Measurements from ENCODE around the gene CFAP70. TPM values are rescaled to one million over a fixed set of nuclear protein-coding genes. Genes with fewer than 3 reads are reported as not detected.

CFAP70 gene
- total and polyA plus RNA-seq, 2 donors, result 1.7 to 14.3 TPM

GRCh38 chr10:73234695-73235094 lies 124.0 kb downstream of the CFAP70 start:
- no peaks in the 10 kb centered on the region for H3K27me3 ChIP-seq (ENCODE audit: control insufficient read depth in 2 of 2, insufficient read depth in 1 of 2, low read length in 1 of 2)
- 98% methylated on average over 7 of the region's 7 CpGs for WGBS
- H3K9me3 ChIP-seq (ENCODE audit: control insufficient read depth in 2 of 2, insufficient read depth in 1 of 2, low read length in 1 of 2), result no peaks in the 10 kb centered on the region
- peaks cover 33 to 68% of the 10 kb centered on the region in 2 donors for H3K36me3 ChIP-seq (ENCODE audit: control insufficient read depth in 2 of 2, insufficient read depth in 2 of 2, low read length in 1 of 2)
- no peaks in the 10 kb centered on the region for H3K4me1 ChIP-seq (ENCODE audit: control insufficient read depth in 2 of 2, insufficient read depth in 2 of 2, low read length in 2 of 2)
- H3K4me3 ChIP-seq (ENCODE audit: low read length in 2 of 2), result no peak overlapping the region
- H3K27ac ChIP-seq (ENCODE audit: low read depth in 1 of 2, low read length in 1 of 2), result no peak overlapping the region
- no peak for DNase-seq (ENCODE audit: low read depth in 6 of 9, low spot score in 9 of 9)

GRCh38 chr10:73233883-73234282 lies 124.8 kb downstream of the CFAP70 start:
- no peaks in the 10 kb centered on the region for H3K9me3 ChIP-seq (ENCODE audit: control insufficient read depth in 2 of 2, insufficient read depth in 1 of 2, low read length in 1 of 2)
- H3K4me3 ChIP-seq (ENCODE audit: low read length in 2 of 2), result no peak overlapping the region
- peaks cover 29 to 62% of the 10 kb centered on the region in 2 donors for H3K36me3 ChIP-seq (ENCODE audit: control insufficient read depth in 2 of 2, insufficient read depth in 2 of 2, low read length in 1 of 2)
- no peak overlapping the region for H3K27ac ChIP-seq (ENCODE audit: low read depth in 1 of 2, low read length in 1 of 2)
- WGBS, result 98% methylated on average over 2 of the region's 2 CpGs
- no peaks in the 10 kb centered on the region for H3K27me3 ChIP-seq (ENCODE audit: control insufficient read depth in 2 of 2, insufficient read depth in 1 of 2, low read length in 1 of 2)
- no peak for DNase-seq (ENCODE audit: low read depth in 6 of 9, low spot score in 9 of 9)
- H3K4me1 ChIP-seq (ENCODE audit: control insufficient read depth in 2 of 2, insufficient read depth in 2 of 2, low read length in 2 of 2), result no peaks in the 10 kb centered on the region

GRCh38 chr10:73232887-73233286 lies 125.8 kb downstream of the CFAP70 start:
- H3K27ac ChIP-seq (ENCODE audit: low read depth in 1 of 2, low read length in 1 of 2), result no peak overlapping the region
- H3K36me3 ChIP-seq (ENCODE audit: control insufficient read depth in 2 of 2, insufficient read depth in 2 of 2, low read length in 1 of 2), result peaks cover 26 to 53% of the 10 kb centered on the region in 2 donors
- H3K4me1 ChIP-seq (ENCODE audit: control insufficient read depth in 2 of 2, insufficient read depth in 2 of 2, low read length in 2 of 2), result no peaks in the 10 kb centered on the region
- no peak overlapping the region for H3K4me3 ChIP-seq (ENCODE audit: low read length in 2 of 2)
- no peaks in the 10 kb centered on the region for H3K9me3 ChIP-seq (ENCODE audit: control insufficient read depth in 2 of 2, insufficient read depth in 1 of 2, low read length in 1 of 2)
- no peak for DNase-seq (ENCODE audit: low read depth in 6 of 9, low spot score in 9 of 9)
- 96% methylated on average over 8 of the region's 8 CpGs for WGBS
- no peaks in the 10 kb centered on the region for H3K27me3 ChIP-seq (ENCODE audit: control insufficient read depth in 2 of 2, insufficient read depth in 1 of 2, low read length in 1 of 2)

GRCh38 chr10:73229567-73229966 lies 129.1 kb downstream of the CFAP70 start:
- Histone ChIP-seq H3K27me3 (ENCODE audit: control insufficient read depth in 2 of 2, insufficient read depth in 1 of 2, low read length in 1 of 2) (no peaks in the 10 kb centered on the region), H3K27ac (ENCODE audit: low read depth in 1 of 2, low read length in 1 of 2) (no peak overlapping the region), H3K9me3 (ENCODE audit: control insufficient read depth in 2 of 2, insufficient read depth in 1 of 2, low read length in 1 of 2) (no peaks in the 10 kb centered on the region), H3K36me3 (ENCODE audit: control insufficient read depth in 2 of 2, insufficient read depth in 2 of 2, low read length in 1 of 2) (peaks cover 10 to 28% of the 10 kb centered on the region in 2 donors), H3K4me3 (ENCODE audit: low read length in 2 of 2) (no peak overlapping the region), H3K4me1 (ENCODE audit: control insufficient read depth in 2 of 2, insufficient read depth in 2 of 2, low read length in 2 of 2) (no peaks in the 10 kb centered on the region)
- no peak for DNase-seq (ENCODE audit: low read depth in 6 of 9, low spot score in 9 of 9)
- WGBS, result 64% methylated on average over 6 of the region's 6 CpGs

GRCh38 chr10:73228247-73228646 lies 130.4 kb downstream of the CFAP70 start:
- no peak overlapping the region for H3K4me3 ChIP-seq (ENCODE audit: low read length in 2 of 2)
- no peak for DNase-seq (ENCODE audit: low read depth in 6 of 9, low spot score in 9 of 9)
- 97% methylated on average over 3 of the region's 3 CpGs for WGBS
- H3K4me1 ChIP-seq (ENCODE audit: control insufficient read depth in 2 of 2, insufficient read depth in 2 of 2, low read length in 2 of 2), result no peaks in the 10 kb centered on the region
- no peaks in the 10 kb centered on the region for H3K9me3 ChIP-seq (ENCODE audit: control insufficient read depth in 2 of 2, insufficient read depth in 1 of 2, low read length in 1 of 2)
- no peaks in the 10 kb centered on the region for H3K27me3 ChIP-seq (ENCODE audit: control insufficient read depth in 2 of 2, insufficient read depth in 1 of 2, low read length in 1 of 2)
- H3K36me3 ChIP-seq (ENCODE audit: control insufficient read depth in 2 of 2, insufficient read depth in 2 of 2, low read length in 1 of 2), result peaks cover 4 to 26% of the 10 kb centered on the region in 2 donors
- H3K27ac ChIP-seq (ENCODE audit: low read depth in 1 of 2, low read length in 1 of 2), result no peak overlapping the region

GRCh38 chr10:73226663-73227062 lies 132.0 kb downstream of the CFAP70 start:
- DNase-seq (ENCODE audit: low read depth in 6 of 9, low spot score in 9 of 9), result no peak
- Histone ChIP-seq H3K4me3 (ENCODE audit: low read length in 2 of 2) (no peak overlapping the region), H3K9me3 (ENCODE audit: control insufficient read depth in 2 of 2, insufficient read depth in 1 of 2, low read length in 1 of 2) (no peaks in the 10 kb centered on the region), H3K4me1 (ENCODE audit: control insufficient read depth in 2 of 2, insufficient read depth in 2 of 2, low read length in 2 of 2) (no peaks in the 10 kb centered on the region), H3K27me3 (ENCODE audit: control insufficient read depth in 2 of 2, insufficient read depth in 1 of 2, low read length in 1 of 2) (no peaks in the 10 kb centered on the region), H3K27ac (ENCODE audit: low read depth in 1 of 2, low read length in 1 of 2) (no peak overlapping the region), H3K36me3 (ENCODE audit: control insufficient read depth in 2 of 2, insufficient read depth in 2 of 2, low read length in 1 of 2) (peaks cover 0 to 13% of the 10 kb centered on the region in 2 donors)

- Histone ChIP-seq H3K9me3 (ENCODE audit: control insufficient read depth in 2 of 2, insufficient read depth in 1 of 2, low read length in 1 of 2) (no peaks in the 10 kb centered on the region), H3K36me3 (ENCODE audit: control insufficient read depth in 2 of 2, insufficient read depth in 2 of 2, low read length in 1 of 2) (peaks cover 0 to 7% of the 10 kb centered on the region in 2 donors), H3K4me3 (ENCODE audit: low read length in 2 of 2) (no peak overlapping the region), H3K27ac (ENCODE audit: low read depth in 1 of 2, low read length in 1 of 2) (no peak overlapping the region), H3K4me1 (ENCODE audit: control insufficient read depth in 2 of 2, insufficient read depth in 2 of 2, low read length in 2 of 2) (no peaks in the 10 kb centered on the region), H3K27me3 (ENCODE audit: control insufficient read depth in 2 of 2, insufficient read depth in 1 of 2, low read length in 1 of 2) (no peaks in the 10 kb centered on the region)
- DNase-seq (ENCODE audit: low read depth in 6 of 9, low spot score in 9 of 9), result no peak
These were observed 133.1 kb downstream of the CFAP70 start for GRCh38 chr10:73225518-73225917.

GRCh38 chr10:73220989-73221388 lies 137.7 kb downstream of the CFAP70 start:
- 97% methylated on average over 1 of the region's 1 CpG for WGBS
- Histone ChIP-seq H3K4me3 (ENCODE audit: low read length in 2 of 2) (no peak overlapping the region), H3K36me3 (ENCODE audit: control insufficient read depth in 2 of 2, insufficient read depth in 2 of 2, low read length in 1 of 2) (peaks cover 5 to 19% of the 10 kb centered on the region in 2 donors), H3K4me1 (ENCODE audit: control insufficient read depth in 2 of 2, insufficient read depth in 2 of 2, low read length in 2 of 2) (no peaks in the 10 kb centered on the region), H3K9me3 (ENCODE audit: control insufficient read depth in 2 of 2, insufficient read depth in 1 of 2, low read length in 1 of 2) (no peaks in the 10 kb centered on the region), H3K27ac (ENCODE audit: low read depth in 1 of 2, low read length in 1 of 2) (no peak overlapping the region), H3K27me3 (ENCODE audit: control insufficient read depth in 2 of 2, insufficient read depth in 1 of 2, low read length in 1 of 2) (no peaks in the 10 kb centered on the region)
- no peak for DNase-seq (ENCODE audit: low read depth in 6 of 9, low spot score in 9 of 9)

- Histone ChIP-seq H3K36me3 (ENCODE audit: control insufficient read depth in 2 of 2, insufficient read depth in 2 of 2, low read length in 1 of 2) (peaks cover 5 to 19% of the 10 kb centered on the region in 2 donors), H3K9me3 (ENCODE audit: control insufficient read depth in 2 of 2, insufficient read depth in 1 of 2, low read length in 1 of 2) (no peaks in the 10 kb centered on the region), H3K4me3 (ENCODE audit: low read length in 2 of 2) (no peak overlapping the region), H3K4me1 (ENCODE audit: control insufficient read depth in 2 of 2, insufficient read depth in 2 of 2, low read length in 2 of 2) (no peaks in the 10 kb centered on the region), H3K27me3 (ENCODE audit: control insufficient read depth in 2 of 2, insufficient read depth in 1 of 2, low read length in 1 of 2) (no peaks in the 10 kb centered on the region), H3K27ac (ENCODE audit: low read depth in 1 of 2, low read length in 1 of 2) (no peak overlapping the region)
- DNase-seq (ENCODE audit: low read depth in 6 of 9, low spot score in 9 of 9), result no peak
These were observed 139.3 kb downstream of the CFAP70 start for GRCh38 chr10:73219384-73219783.
